OCI-LY3 (cell line): ENCODE data around the gene ABCG8.

ENCODE experiments used
- H2AFZ ChIP-seq: fragments of 200-600, 300-600 bp; shearing (Covaris generic); 2 replicates; pipeline ENCODE4 v1.6.0; 2014; ENCODE audit warnings: antibody characterized with exemption, low read depth, low read length
- H3K27ac ChIP-seq: fragments of 200-600, 300-600 bp; sonication (generic); 2 replicates; pipeline ENCODE4 v1.5.1; 2014; ENCODE audit warnings: mild to moderate bottlenecking, low read length, moderate library complexity, mixed read lengths
- H3K27me3 ChIP-seq: fragments of 200-600, 300-600 bp; sonication (generic); 2 replicates; pipeline ENCODE4 v1.6.1; 2014; ENCODE audit warnings: low read depth, low read length, mixed read lengths
- H3K36me3 ChIP-seq: fragments of 200-600, 300-600 bp; sonication (generic); replicated peaks from 2 replicates; pipeline ENCODE3; 2014; ENCODE audit warnings: low read depth, low read length, mixed read lengths
- H3K4me1 ChIP-seq: fragments of 300-600, 200-600 bp; sonication (generic); 2 replicates; pipeline ENCODE4 v1.6.1; 2014; ENCODE audit warnings: low read length, mixed read lengths
- H3K4me2 ChIP-seq: fragments of 200-600, 300-600 bp; sonication (generic); 2 replicates; pipeline ENCODE4 v1.6.1; 2014; ENCODE audit warnings: low read length, mixed read lengths
- H3K4me3 ChIP-seq: fragments of 300-600, 200-600 bp; sonication (generic); 2 replicates; pipeline ENCODE4 v1.5.1; 2014; ENCODE audit warnings: antibody characterized with exemption, mild to moderate bottlenecking, low read length, moderate library complexity
- H3K79me2 ChIP-seq: fragments of 300-600, 200-600 bp; shearing (Covaris generic); 2 replicates; pipeline ENCODE4 v1.6.1; 2014; ENCODE audit warnings: mild to moderate bottlenecking, low read length, mixed read lengths
- H3K9ac ChIP-seq: fragments of 300-600, 200-600 bp; shearing (Covaris generic); 2 replicates; pipeline ENCODE4 v1.6.0; 2014; ENCODE audit warnings: mild to moderate bottlenecking, low read length, moderate library complexity
- H3K9me3 ChIP-seq: fragments of 200-600, 300-600 bp; shearing (Covaris generic); 2 replicates; pipeline ENCODE4 v1.6.1; 2014; ENCODE audit warnings: low read length, mixed read lengths; ENCODE audit not compliant: insufficient read depth
- H4K20me1 ChIP-seq: fragments of 200-600, 300-600 bp; sonication (generic); 2 replicates; pipeline ENCODE4 v1.6.1; 2016; ENCODE audit warnings: low read length, mixed read lengths; ENCODE audit not compliant: insufficient read depth
- EZH2phosphoT487 ChIP-seq: fragments of 200-600 bp; shearing (Covaris generic); IDR thresholded peaks from 2 replicates; pipeline ENCODE4 v1.6.1; 2018; ENCODE audit warnings: antibody characterized with exemption, mixed run types, low read depth
- TF ChIP-seq, protein P1 (sequence below): fragments of 200-600, 300-600 bp; sonication (generic); IDR thresholded peaks from 2 replicates; pipeline ENCODE4 v1.5.1; 2014; ENCODE audit warnings: antibody characterized with exemption, low read length, low read depth

The ABCG8 gene

DNA sequence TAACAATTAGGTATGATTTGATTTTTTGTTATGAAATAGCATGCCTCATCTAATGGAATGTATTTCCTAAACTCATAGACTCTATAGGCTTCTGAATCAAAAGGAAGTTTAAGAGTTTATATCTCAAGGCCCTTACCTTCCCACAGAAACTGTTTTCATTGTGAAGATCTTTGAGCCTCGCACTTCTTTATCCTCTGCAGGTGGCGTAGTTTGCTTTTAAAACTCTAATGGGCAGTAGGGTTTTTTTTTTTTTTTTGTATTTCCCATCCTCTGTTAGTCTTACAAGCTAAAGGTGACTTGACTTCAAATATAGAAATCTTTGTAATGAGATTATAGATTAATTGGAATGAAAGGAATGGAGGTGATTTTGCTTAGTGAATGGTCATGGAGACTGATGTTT lies 36.6 kb upstream of the ABCG8 start:
- Histone ChIP-seq H3K4me3 (no peak overlapping the region), H2AFZ (no peak overlapping the region), H3K4me2 (no peak overlapping the region), H3K27me3 (no peaks in the 10 kb centered on the region), H3K27ac (no peak overlapping the region), H3K4me1 (no peaks in the 10 kb centered on the region), H4K20me1 (no peaks in the 10 kb centered on the region), H3K36me3 (no peaks in the 10 kb centered on the region), H3K9me3 (no peaks in the 10 kb centered on the region), H3K79me2 (no peaks in the 10 kb centered on the region), H3K9ac (no peak overlapping the region)
- TF ChIP-seq, protein P1, sequence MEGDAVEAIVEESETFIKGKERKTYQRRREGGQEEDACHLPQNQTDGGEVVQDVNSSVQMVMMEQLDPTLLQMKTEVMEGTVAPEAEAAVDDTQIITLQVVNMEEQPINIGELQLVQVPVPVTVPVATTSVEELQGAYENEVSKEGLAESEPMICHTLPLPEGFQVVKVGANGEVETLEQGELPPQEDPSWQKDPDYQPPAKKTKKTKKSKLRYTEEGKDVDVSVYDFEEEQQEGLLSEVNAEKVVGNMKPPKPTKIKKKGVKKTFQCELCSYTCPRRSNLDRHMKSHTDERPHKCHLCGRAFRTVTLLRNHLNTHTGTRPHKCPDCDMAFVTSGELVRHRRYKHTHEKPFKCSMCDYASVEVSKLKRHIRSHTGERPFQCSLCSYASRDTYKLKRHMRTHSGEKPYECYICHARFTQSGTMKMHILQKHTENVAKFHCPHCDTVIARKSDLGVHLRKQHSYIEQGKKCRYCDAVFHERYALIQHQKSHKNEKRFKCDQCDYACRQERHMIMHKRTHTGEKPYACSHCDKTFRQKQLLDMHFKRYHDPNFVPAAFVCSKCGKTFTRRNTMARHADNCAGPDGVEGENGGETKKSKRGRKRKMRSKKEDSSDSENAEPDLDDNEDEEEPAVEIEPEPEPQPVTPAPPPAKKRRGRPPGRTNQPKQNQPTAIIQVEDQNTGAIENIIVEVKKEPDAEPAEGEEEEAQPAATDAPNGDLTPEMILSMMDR = no peak
- no peak for TF ChIP-seq EZH2phosphoT487

DNA sequence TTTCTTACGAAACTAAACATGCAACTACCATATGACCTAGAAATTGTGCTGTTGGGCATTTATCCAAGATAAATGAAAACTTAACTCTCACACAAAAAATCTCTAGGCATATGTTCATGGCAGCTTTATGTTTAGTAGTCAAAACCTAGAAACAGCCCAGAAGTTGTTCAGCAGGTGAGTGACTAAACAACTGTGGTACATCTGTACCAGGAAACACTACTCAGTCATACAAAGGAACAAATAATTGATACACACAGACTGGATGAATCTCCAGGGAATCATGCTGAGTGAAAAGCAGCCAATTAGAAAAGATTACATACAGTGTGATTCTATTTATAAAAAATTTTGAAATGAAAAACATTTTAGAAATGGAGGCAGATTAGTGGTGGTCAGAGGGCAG lies 35.7 kb upstream of the ABCG8 start:
- Histone ChIP-seq H3K27me3 (no peaks in the 10 kb centered on the region), H3K27ac (no peak overlapping the region), H3K4me2 (no peak overlapping the region), H3K79me2 (no peaks in the 10 kb centered on the region), H3K4me3 (no peak overlapping the region), H3K36me3 (no peaks in the 10 kb centered on the region), H3K9ac (no peak overlapping the region), H2AFZ (no peak overlapping the region), H4K20me1 (no peaks in the 10 kb centered on the region), H3K9me3 (no peaks in the 10 kb centered on the region), H3K4me1 (no peaks in the 10 kb centered on the region)
- no peak for TF ChIP-seq EZH2phosphoT487
- TF ChIP-seq, protein P1 = no peak

DNA sequence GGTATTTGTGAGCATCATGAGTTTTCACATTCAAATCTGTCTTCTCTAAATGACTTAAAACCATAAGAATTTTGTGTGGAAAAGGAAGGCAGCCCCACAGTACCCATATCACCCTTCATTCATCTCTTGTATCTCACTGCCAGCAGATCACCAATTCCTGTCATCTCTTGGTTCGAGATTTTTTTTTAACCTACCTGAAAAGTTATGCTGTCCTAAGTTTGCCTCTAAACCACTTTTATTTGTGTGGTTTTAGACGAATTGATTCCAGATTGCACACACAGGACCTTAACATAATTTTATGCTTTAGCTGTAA lies 32.1 kb upstream of the ABCG8 start:
- Histone ChIP-seq H3K36me3 (no peaks in the 10 kb centered on the region), H3K4me3 (no peak overlapping the region), H3K9me3 (no peaks in the 10 kb centered on the region), H4K20me1 (no peaks in the 10 kb centered on the region), H3K79me2 (no peaks in the 10 kb centered on the region), H3K27me3 (no peaks in the 10 kb centered on the region), H3K27ac (no peak overlapping the region), H3K9ac (no peak overlapping the region), H3K4me2 (no peak overlapping the region), H2AFZ (no peak overlapping the region), H3K4me1 (no peaks in the 10 kb centered on the region)
- no peak for TF ChIP-seq EZH2phosphoT487
- TF ChIP-seq, protein P1 = no peak

DNA sequence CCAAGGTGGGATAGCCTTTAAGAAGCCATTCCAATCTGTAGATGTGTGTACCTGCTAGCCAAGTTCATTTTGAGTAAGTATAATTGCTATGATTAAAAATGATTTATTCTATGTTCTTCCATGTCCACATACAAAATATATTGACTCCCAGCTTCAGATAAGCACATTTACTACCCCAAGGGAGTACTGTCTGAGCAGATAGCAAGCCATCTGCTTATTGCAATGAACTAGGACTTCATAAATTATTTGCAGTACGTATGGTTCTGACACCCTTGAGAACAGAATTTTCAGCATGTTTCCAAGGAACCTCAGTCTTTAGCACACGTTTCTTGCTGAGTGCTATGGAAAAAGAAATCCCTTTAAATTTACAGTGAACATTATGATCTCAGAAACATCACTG lies 28.3 kb upstream of the ABCG8 start:
- no peak overlapping the region for H2AFZ ChIP-seq
- no peak for TF ChIP-seq EZH2phosphoT487
- TF ChIP-seq, protein P1 = no peak

More for the DNA sequence above, 28.3 kb upstream of the ABCG8 start:
- Histone ChIP-seq H3K36me3 (no peaks in the 10 kb centered on the region), H3K79me2 (no peaks in the 10 kb centered on the region), H3K27me3 (no peaks in the 10 kb centered on the region), H4K20me1 (no peaks in the 10 kb centered on the region), H3K4me2 (no peak overlapping the region), H3K27ac (no peak overlapping the region), H3K9ac (no peak overlapping the region), H3K9me3 (no peaks in the 10 kb centered on the region), H3K4me1 (no peaks in the 10 kb centered on the region), H3K4me3 (no peak overlapping the region)
